ENCODE data around the gene CMKLR1.

DNA sequence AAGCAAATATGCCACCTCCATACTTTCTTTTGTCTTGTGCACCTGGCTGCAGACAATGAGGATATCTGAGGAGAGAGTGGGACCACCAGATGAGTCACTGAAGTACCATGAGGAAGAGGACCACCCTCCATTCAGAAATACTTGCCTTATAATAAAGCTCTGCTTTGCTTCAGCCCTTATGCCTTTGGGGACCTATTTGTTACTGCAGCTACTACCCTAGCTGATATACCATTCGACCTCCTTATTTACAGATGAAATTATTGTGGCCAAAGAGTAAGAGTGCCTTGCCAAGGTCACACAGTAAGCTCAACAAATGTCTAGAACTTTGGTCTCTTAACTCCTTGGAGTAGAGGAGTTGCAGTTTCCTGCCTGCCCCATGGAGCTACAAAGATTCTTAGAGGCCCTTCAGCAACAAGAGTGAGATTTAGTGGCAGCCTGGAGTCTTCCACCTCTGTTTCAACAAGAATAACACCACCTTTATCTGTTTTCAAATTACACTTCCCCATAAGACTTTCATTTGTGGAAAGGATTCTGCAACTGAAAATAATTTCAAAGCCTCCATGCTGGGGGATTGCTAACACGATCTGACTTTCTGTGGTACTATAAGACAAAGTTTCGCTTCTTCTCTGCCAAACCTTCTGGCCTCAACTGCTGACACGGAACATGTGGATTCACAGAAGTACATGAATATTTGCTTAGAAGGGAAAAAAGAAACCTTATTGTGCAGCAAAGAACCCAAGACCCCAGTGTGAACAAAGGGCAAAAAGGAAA is 3.6 kb downstream of the CMKLR1 start:
- TF ChIP-seq, protein P1, sequence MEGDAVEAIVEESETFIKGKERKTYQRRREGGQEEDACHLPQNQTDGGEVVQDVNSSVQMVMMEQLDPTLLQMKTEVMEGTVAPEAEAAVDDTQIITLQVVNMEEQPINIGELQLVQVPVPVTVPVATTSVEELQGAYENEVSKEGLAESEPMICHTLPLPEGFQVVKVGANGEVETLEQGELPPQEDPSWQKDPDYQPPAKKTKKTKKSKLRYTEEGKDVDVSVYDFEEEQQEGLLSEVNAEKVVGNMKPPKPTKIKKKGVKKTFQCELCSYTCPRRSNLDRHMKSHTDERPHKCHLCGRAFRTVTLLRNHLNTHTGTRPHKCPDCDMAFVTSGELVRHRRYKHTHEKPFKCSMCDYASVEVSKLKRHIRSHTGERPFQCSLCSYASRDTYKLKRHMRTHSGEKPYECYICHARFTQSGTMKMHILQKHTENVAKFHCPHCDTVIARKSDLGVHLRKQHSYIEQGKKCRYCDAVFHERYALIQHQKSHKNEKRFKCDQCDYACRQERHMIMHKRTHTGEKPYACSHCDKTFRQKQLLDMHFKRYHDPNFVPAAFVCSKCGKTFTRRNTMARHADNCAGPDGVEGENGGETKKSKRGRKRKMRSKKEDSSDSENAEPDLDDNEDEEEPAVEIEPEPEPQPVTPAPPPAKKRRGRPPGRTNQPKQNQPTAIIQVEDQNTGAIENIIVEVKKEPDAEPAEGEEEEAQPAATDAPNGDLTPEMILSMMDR (IDR thresholded peaks at IDR 0.05): no peak
- TF ChIP-seq EP300 (IDR thresholded peaks at IDR 0.05): no peak
